SK-N-SH treated with all-trans-retinoic acid at 6 μM for 48 hours (cell line): ENCODE results near the gene HTR6.

Experiments
- ARNTL ChIP-seq: fragments of 450-650 bp; formaldehyde crosslinking; IDR thresholded peaks from 2 replicates; pipeline ENCODE4 v1.5.0; 2020; ENCODE audit warnings: low read depth, mild to moderate bottlenecking, moderate library complexity, borderline replicate concordance
- BACH2 ChIP-seq: fragments of 250-450 bp; sonication (Bioruptor Pico); IDR thresholded peaks from 2 replicates; pipeline ENCODE4 v1.9.0; 2021; ENCODE audit warnings: mild to moderate bottlenecking, borderline replicate concordance
- ESRRG ChIP-seq: fragments of 250-450 bp; sonication (Bioruptor Pico); IDR thresholded peaks from 2 replicates; pipeline ENCODE4 v1.6.1; 2021; ENCODE audit warnings: mild to moderate bottlenecking
- ISL1 ChIP-seq: fragments of 250-450 bp; sonication (Bioruptor Pico); IDR thresholded peaks from 2 replicates; pipeline ENCODE4 v2.1.2; 2022; ENCODE audit warnings: mild to moderate bottlenecking, moderate library complexity
- OSR1 ChIP-seq: fragments of 250-450 bp; sonication (Bioruptor Pico); IDR thresholded peaks from 2 replicates; pipeline ENCODE4 v1.8.0; 2022; ENCODE audit warnings: moderate library complexity, mild to moderate bottlenecking, inconsistent platforms
- TCF4 ChIP-seq: fragments of 250-450 bp; sonication (Bioruptor Pico); IDR thresholded peaks from 2 replicates; pipeline ENCODE4 v1.8.0; 2021; ENCODE audit warnings: mild to moderate bottlenecking, moderate library complexity, borderline replicate concordance
- ZC3H10 ChIP-seq: fragments of 250-450 bp; sonication (Bioruptor Pico); IDR thresholded peaks from 2 replicates; pipeline ENCODE4 v1.5.1; 2021; ENCODE audit warnings: mild to moderate bottlenecking, moderate library complexity
- ZFP3 ChIP-seq: fragments of 250-450 bp; sonication (Bioruptor Pico); IDR thresholded peaks from 2 replicates; pipeline ENCODE4 v1.5.0; 2020; ENCODE audit warnings: mild to moderate bottlenecking, moderate library complexity
- ZFP30 ChIP-seq: fragments of 450-650 bp; formaldehyde crosslinking; IDR thresholded peaks from 2 replicates; pipeline ENCODE4 v1.5.0; 2022; ENCODE audit warnings: mild to moderate bottlenecking, moderate library complexity
- ZNF8 ChIP-seq: fragments of 450-650 bp; formaldehyde crosslinking; IDR thresholded peaks from 2 replicates; pipeline ENCODE4 v1.5.0; 2020; ENCODE audit warnings: mild to moderate bottlenecking, moderate library complexity
- TF ChIP-seq, protein P1 (sequence below): fragments of 250-450 bp; sonication (Bioruptor Pico); IDR thresholded peaks from 2 replicates; pipeline ENCODE4 v1.8.0; 2020; ENCODE audit warnings: mild to moderate bottlenecking, moderate library complexity, borderline replicate concordance
- TF ChIP-seq, protein P2 (sequence below): fragments of 250-450 bp; sonication (Bioruptor Pico); IDR thresholded peaks from 2 replicates; pipeline ENCODE4 v1.5.1; 2021; ENCODE audit warnings: mild to moderate bottlenecking, moderate library complexity
- TF ChIP-seq, protein P3 (sequence below): fragments of 250-450 bp; sonication (Bioruptor Pico); IDR thresholded peaks from 2 replicates; pipeline ENCODE4 v1.5.1; 2020; ENCODE audit warnings: low read depth, mild to moderate bottlenecking, moderate library complexity

DNA sequence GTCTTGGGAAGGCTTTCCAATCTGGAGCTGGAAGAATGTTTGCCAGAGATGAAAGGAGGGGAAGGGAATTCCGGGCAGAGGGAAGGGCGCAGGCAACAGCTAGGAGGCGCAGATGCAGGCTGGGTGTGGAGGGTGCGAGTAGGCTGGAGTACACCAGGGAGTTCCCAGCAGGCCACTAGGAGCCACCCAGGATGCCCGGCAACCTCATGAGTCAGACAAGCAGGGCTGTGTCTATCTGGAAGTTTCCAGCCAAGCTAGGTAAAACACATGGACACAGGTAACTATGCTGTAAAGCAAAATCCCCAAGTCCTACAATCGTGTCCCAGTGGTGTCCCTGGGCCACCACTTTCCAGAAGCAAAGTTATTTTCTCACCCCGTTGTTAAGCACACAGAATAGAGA is 21.6 kb upstream of the HTR6 start:
- TF ChIP-seq, protein P1, sequence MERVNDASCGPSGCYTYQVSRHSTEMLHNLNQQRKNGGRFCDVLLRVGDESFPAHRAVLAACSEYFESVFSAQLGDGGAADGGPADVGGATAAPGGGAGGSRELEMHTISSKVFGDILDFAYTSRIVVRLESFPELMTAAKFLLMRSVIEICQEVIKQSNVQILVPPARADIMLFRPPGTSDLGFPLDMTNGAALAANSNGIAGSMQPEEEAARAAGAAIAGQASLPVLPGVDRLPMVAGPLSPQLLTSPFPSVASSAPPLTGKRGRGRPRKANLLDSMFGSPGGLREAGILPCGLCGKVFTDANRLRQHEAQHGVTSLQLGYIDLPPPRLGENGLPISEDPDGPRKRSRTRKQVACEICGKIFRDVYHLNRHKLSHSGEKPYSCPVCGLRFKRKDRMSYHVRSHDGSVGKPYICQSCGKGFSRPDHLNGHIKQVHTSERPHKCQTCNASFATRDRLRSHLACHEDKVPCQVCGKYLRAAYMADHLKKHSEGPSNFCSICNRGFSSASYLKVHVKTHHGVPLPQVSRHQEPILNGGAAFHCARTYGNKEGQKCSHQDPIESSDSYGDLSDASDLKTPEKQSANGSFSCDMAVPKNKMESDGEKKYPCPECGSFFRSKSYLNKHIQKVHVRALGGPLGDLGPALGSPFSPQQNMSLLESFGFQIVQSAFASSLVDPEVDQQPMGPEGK (CRISPR knock-in tag), result no peak
- TF ChIP-seq ZNF8 (CRISPR knock-in tag), result no peak
- TF ChIP-seq, protein P2, sequence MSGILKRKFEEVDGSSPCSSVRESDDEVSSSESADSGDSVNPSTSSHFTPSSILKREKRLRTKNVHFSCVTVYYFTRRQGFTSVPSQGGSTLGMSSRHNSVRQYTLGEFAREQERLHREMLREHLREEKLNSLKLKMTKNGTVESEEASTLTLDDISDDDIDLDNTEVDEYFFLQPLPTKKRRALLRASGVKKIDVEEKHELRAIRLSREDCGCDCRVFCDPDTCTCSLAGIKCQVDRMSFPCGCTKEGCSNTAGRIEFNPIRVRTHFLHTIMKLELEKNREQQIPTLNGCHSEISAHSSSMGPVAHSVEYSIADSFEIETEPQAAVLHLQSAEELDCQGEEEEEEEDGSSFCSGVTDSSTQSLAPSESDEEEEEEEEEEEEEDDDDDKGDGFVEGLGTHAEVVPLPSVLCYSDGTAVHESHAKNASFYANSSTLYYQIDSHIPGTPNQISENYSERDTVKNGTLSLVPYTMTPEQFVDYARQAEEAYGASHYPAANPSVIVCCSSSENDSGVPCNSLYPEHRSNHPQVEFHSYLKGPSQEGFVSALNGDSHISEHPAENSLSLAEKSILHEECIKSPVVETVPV (CRISPR knock-in tag), result no peak
- no peak for TF ChIP-seq BACH2 (CRISPR knock-in tag)
- TF ChIP-seq ZFP30 (CRISPR knock-in tag), result no peak
- TF ChIP-seq ZC3H10 (CRISPR knock-in tag), result no peak
- TF ChIP-seq ISL1 (CRISPR knock-in tag), result no peak
- TF ChIP-seq ARNTL (CRISPR knock-in tag), result no peak
- TF ChIP-seq ZFP3 (CRISPR knock-in tag), result no peak
- TF ChIP-seq, protein P3, sequence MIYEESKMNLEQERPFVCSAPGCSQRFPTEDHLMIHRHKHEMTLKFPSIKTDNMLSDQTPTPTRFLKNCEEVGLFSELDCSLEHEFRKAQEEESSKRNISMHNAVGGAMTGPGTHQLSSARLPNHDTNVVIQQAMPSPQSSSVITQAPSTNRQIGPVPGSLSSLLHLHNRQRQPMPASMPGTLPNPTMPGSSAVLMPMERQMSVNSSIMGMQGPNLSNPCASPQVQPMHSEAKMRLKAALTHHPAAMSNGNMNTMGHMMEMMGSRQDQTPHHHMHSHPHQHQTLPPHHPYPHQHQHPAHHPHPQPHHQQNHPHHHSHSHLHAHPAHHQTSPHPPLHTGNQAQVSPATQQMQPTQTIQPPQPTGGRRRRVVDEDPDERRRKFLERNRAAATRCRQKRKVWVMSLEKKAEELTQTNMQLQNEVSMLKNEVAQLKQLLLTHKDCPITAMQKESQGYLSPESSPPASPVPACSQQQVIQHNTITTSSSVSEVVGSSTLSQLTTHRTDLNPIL (CRISPR knock-in tag), result no peak
- TF ChIP-seq ESRRG, result no peak
- no peak for TF ChIP-seq OSR1
- no peak for TF ChIP-seq TCF4
